Measurements from ENCODE around the gene ABLIM1. TPM values are rescaled to one million over a fixed set of nuclear protein-coding genes. Genes with fewer than 3 reads are reported as not detected.

ABLIM1 gene
- total RNA-seq, 1 experiment from 2014 or later: 274 TPM

GRCh38 chr10:114668375-114669080, 10.5 kb upstream of the ABLIM1 start:
- H3K4me1 ChIP-seq (ENCODE audit: control insufficient read depth, insufficient read depth, low read length): peaks cover 46% of the 10 kb centered on the region
- H3K27me3 ChIP-seq (ENCODE audit: control insufficient read depth, insufficient read depth, low read length): no peaks in the 10 kb centered on the region
- no peaks in the 10 kb centered on the region for H3K36me3 ChIP-seq (ENCODE audit: control insufficient read depth, insufficient read depth, low read length)
- peak overlapping the region; percentile 68 for H3K27ac ChIP-seq (ENCODE audit: low read length)
- TF ChIP-seq SIN3A (IDR thresholded peaks at IDR 0.05; ENCODE audit: borderline replicate concordance, insufficient read depth, low read depth, low read length) (no peak), TCF7L2 (IDR thresholded peaks at IDR 0.05; ENCODE audit: low read depth, low read length) (no peak), POLR2AphosphoS5 (IDR thresholded peaks at IDR 0.05; ENCODE audit: low read depth, low read length) (no peak)
- TF ChIP-seq, protein P1, sequence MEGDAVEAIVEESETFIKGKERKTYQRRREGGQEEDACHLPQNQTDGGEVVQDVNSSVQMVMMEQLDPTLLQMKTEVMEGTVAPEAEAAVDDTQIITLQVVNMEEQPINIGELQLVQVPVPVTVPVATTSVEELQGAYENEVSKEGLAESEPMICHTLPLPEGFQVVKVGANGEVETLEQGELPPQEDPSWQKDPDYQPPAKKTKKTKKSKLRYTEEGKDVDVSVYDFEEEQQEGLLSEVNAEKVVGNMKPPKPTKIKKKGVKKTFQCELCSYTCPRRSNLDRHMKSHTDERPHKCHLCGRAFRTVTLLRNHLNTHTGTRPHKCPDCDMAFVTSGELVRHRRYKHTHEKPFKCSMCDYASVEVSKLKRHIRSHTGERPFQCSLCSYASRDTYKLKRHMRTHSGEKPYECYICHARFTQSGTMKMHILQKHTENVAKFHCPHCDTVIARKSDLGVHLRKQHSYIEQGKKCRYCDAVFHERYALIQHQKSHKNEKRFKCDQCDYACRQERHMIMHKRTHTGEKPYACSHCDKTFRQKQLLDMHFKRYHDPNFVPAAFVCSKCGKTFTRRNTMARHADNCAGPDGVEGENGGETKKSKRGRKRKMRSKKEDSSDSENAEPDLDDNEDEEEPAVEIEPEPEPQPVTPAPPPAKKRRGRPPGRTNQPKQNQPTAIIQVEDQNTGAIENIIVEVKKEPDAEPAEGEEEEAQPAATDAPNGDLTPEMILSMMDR (IDR thresholded peaks at IDR 0.05): no peak
- TF ChIP-seq, protein P2, sequence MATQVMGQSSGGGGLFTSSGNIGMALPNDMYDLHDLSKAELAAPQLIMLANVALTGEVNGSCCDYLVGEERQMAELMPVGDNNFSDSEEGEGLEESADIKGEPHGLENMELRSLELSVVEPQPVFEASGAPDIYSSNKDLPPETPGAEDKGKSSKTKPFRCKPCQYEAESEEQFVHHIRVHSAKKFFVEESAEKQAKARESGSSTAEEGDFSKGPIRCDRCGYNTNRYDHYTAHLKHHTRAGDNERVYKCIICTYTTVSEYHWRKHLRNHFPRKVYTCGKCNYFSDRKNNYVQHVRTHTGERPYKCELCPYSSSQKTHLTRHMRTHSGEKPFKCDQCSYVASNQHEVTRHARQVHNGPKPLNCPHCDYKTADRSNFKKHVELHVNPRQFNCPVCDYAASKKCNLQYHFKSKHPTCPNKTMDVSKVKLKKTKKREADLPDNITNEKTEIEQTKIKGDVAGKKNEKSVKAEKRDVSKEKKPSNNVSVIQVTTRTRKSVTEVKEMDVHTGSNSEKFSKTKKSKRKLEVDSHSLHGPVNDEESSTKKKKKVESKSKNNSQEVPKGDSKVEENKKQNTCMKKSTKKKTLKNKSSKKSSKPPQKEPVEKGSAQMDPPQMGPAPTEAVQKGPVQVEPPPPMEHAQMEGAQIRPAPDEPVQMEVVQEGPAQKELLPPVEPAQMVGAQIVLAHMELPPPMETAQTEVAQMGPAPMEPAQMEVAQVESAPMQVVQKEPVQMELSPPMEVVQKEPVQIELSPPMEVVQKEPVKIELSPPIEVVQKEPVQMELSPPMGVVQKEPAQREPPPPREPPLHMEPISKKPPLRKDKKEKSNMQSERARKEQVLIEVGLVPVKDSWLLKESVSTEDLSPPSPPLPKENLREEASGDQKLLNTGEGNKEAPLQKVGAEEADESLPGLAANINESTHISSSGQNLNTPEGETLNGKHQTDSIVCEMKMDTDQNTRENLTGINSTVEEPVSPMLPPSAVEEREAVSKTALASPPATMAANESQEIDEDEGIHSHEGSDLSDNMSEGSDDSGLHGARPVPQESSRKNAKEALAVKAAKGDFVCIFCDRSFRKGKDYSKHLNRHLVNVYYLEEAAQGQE (IDR thresholded peaks at IDR 0.05; ENCODE audit: insufficient read depth in 1 of 2, low read depth in 2 of 2, low read length in 1 of 2): no peak
- no peak for ATAC-seq
- DNase-seq (ENCODE audit: low read depth, low spot score): no peak
- in situ Hi-C loops (cut with HindIII; ENCODE audit: low pct_unique_long_range_greater_than_20kb, low sequenced_read_pairs): no loop called here
- no TSS peak for BruUV-seq (replicated peaks)
- ChIA-PET CTCF (no interaction called here), POLR2A (interaction anchor here (0.7 kb wide), 1 partner anchor 43 kb away, joined by 6 read pairs; no protein-coding TSS in a partner anchor)
- no peaks in the 10 kb centered on the region for H3K9me3 ChIP-seq (ENCODE audit: control insufficient read depth, insufficient read depth, low read depth, low read length)
- intact Hi-C loops (cut with micrococcal nuclease; ENCODE audit: unreplicated experiment): no loop called here
- H3K4me3 ChIP-seq (ENCODE audit: low read depth in 2 of 2, low read length in 2 of 2): no peak overlapping the region

DNA sequence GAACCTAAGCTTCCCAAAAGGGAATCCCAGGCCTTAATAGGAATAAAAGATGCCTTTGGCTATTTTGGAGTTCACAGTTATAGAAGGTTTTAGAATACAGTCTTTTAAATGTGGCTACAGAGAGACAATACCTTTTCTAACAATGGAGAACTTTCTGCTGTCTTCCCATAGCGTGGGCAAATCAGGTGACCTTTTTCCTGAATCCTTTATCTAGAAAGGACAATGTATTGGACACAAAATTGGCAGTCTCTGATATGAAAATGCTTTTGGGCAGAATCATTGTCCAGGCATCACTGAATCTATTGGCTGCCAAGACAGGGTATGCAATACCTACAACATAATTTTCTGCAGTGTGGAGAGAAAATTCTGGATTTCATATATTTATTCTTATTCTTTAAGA, 7.8 kb upstream of the ABLIM1 start:
- no TSS peak for BruUV-seq (replicated peaks)
- no peak for ATAC-seq

More for the DNA sequence above, 7.8 kb upstream of the ABLIM1 start:
- in situ Hi-C loops (cut with HindIII; ENCODE audit: low pct_unique_long_range_greater_than_20kb, low sequenced_read_pairs) (no loop called here), intact Hi-C loops (cut with micrococcal nuclease; ENCODE audit: unreplicated experiment) (no loop called here)
- Histone ChIP-seq H3K9me3 (ENCODE audit: control insufficient read depth, insufficient read depth, low read depth, low read length) (no peaks in the 10 kb centered on the region), H3K27me3 (ENCODE audit: control insufficient read depth, insufficient read depth, low read length) (no peaks in the 10 kb centered on the region), H3K4me3 (ENCODE audit: low read depth in 2 of 2, low read length in 2 of 2) (no peak overlapping the region), H3K4me1 (ENCODE audit: control insufficient read depth, insufficient read depth, low read length) (peaks cover 73% of the 10 kb centered on the region), H3K27ac (ENCODE audit: low read length) (peak overlapping the region; percentile 62), H3K36me3 (ENCODE audit: control insufficient read depth, insufficient read depth, low read length) (no peaks in the 10 kb centered on the region)
- ChIA-PET POLR2A (no interaction called here), CTCF (no interaction called here)
- DNase-seq (ENCODE audit: low read depth, low spot score): no peak
- TF ChIP-seq, protein P2 (IDR thresholded peaks at IDR 0.05; ENCODE audit: insufficient read depth in 1 of 2, low read depth in 2 of 2, low read length in 1 of 2): no peak
- TF ChIP-seq TCF7L2 (IDR thresholded peaks at IDR 0.05; ENCODE audit: low read depth, low read length) (no peak), SIN3A (IDR thresholded peaks at IDR 0.05; ENCODE audit: borderline replicate concordance, insufficient read depth, low read depth, low read length) (no peak), POLR2AphosphoS5 (IDR thresholded peaks at IDR 0.05; ENCODE audit: low read depth, low read length) (no peak)
- TF ChIP-seq, protein P1 (IDR thresholded peaks at IDR 0.05): no peak

All from Panc1 (cell line).